ENCODE data around the gene NCOA7. TPM values are rescaled to one million over a fixed set of nuclear protein-coding genes. Genes with fewer than 3 reads are reported as not detected.
A peak's percentile ranks its signal among the peaks of the same experiment; 100 is the strongest.

NCOA7 gene
- total RNA-seq, 1 donor from 2014 or later = 26.2 TPM

DNA sequence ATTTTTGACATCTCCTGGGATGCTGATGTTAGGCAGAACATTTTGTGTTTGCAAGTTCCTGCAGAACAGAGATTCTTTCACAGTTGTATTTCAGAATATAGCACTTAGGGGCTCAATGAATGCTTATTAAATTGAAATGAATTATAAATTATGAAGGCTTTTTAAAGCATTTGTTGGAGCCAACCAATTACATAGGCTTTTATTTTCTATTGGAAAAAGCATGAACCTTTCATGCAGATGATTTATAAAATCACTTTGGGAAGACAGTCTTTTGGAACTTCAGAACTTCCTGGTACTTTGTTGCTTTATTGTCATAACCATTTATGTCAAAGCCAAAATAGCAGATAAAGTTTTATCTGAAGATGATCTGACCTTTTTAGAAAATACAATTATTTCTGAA, 96.6 kb downstream of the NCOA7 start:
- Mint-ChIP-seq H3K36me3 (ENCODE audit: low read depth, unreplicated experiment) (peaks cover 7% of the 10 kb centered on the region), H3K27me3 (ENCODE audit: unreplicated experiment) (no peaks in the 10 kb centered on the region), H3K9me3 (ENCODE audit: unreplicated experiment) (no peaks in the 10 kb centered on the region), H3K27ac (ENCODE audit: unreplicated experiment) (no peak overlapping the region), H3K4me1 (ENCODE audit: unreplicated experiment) (peaks cover 7% of the 10 kb centered on the region), H3K4me3 (ENCODE audit: unreplicated experiment) (no peak overlapping the region)
- DNase-seq (ENCODE audit: low spot score) = no peak
- TF ChIP-seq, protein P1, sequence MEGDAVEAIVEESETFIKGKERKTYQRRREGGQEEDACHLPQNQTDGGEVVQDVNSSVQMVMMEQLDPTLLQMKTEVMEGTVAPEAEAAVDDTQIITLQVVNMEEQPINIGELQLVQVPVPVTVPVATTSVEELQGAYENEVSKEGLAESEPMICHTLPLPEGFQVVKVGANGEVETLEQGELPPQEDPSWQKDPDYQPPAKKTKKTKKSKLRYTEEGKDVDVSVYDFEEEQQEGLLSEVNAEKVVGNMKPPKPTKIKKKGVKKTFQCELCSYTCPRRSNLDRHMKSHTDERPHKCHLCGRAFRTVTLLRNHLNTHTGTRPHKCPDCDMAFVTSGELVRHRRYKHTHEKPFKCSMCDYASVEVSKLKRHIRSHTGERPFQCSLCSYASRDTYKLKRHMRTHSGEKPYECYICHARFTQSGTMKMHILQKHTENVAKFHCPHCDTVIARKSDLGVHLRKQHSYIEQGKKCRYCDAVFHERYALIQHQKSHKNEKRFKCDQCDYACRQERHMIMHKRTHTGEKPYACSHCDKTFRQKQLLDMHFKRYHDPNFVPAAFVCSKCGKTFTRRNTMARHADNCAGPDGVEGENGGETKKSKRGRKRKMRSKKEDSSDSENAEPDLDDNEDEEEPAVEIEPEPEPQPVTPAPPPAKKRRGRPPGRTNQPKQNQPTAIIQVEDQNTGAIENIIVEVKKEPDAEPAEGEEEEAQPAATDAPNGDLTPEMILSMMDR (IDR thresholded peaks at IDR 0.05; ENCODE audit: unreplicated experiment) = no peak

DNA sequence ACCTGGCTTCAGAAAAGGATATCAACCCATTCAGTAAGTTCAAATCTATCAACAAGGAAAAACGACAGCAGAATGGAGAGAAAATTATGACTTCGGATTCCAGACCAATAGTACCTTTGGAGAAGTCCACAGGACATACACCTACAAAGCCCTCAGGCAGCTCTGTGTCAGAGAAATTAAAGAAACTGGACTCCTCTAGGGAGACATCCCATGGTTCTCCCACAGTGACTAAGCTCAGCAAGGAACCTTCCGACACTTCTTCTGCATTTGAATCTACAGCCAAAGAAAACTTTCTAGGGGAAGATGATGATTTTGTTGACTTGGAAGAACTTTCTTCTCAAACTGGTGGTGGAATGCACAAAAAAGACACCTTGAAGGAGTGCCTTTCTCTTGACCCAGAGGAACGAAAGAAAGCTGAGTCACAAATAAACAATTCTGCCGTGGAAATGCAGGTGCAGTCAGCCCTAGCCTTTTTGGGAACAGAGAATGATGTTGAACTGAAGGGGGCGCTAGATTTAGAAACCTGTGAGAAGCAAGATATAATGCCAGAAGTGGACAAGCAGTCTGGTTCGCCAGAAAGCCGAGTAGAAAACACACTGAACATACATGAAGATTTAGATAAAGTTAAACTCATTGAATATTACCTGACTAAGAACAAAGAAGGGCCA, 98.4 kb downstream of the NCOA7 start:
- Mint-ChIP-seq H3K27me3 (ENCODE audit: unreplicated experiment) (no peaks in the 10 kb centered on the region), H3K36me3 (ENCODE audit: low read depth, unreplicated experiment) (no peaks in the 10 kb centered on the region), H3K4me1 (ENCODE audit: unreplicated experiment) (peaks cover 7% of the 10 kb centered on the region), H3K27ac (ENCODE audit: unreplicated experiment) (no peak overlapping the region), H3K4me3 (ENCODE audit: unreplicated experiment) (no peak overlapping the region), H3K9me3 (ENCODE audit: unreplicated experiment) (no peaks in the 10 kb centered on the region)
- TF ChIP-seq, protein P1 (IDR thresholded peaks at IDR 0.05; ENCODE audit: unreplicated experiment) = peak; percentile 76
- DNase-seq (ENCODE audit: low spot score) = peak; percentile 31

DNA sequence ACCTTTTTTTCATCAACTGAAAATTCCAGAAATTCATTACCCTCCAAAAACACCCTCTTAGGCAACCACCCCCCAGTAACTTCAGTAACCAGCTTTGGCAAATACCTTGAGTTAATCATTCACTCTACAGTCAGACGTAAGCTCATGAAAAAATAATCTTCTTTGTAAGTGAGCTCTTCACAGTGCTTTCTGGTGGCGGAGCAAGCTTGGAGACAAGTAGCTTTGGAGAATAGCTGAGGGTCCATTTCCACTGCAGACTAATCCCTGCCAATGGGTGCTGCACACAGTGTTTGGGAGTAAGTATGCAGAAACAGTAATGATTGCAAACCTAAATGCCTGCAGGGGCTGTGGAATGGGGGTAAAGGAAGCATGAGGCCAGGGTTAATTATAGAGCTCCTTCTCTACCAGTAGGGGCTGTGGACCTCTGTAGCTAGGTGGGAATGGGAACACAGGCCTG, 109.0 kb downstream of the NCOA7 start:
- peaks cover 8% of the 10 kb centered on the region for H3K36me3 Mint-ChIP-seq (ENCODE audit: low read depth, unreplicated experiment)
- no peaks in the 10 kb centered on the region for H3K9me3 Mint-ChIP-seq (ENCODE audit: unreplicated experiment)
- no peak for DNase-seq (ENCODE audit: low spot score)
- no peak overlapping the region for H3K27ac Mint-ChIP-seq (ENCODE audit: unreplicated experiment)
- no peak overlapping the region for H3K4me3 Mint-ChIP-seq (ENCODE audit: unreplicated experiment)
- H3K27me3 Mint-ChIP-seq (ENCODE audit: unreplicated experiment) = no peaks in the 10 kb centered on the region
- TF ChIP-seq, protein P1 (IDR thresholded peaks at IDR 0.05; ENCODE audit: unreplicated experiment) = no peak
- peaks cover 2% of the 10 kb centered on the region for H3K4me1 Mint-ChIP-seq (ENCODE audit: unreplicated experiment)

DNA sequence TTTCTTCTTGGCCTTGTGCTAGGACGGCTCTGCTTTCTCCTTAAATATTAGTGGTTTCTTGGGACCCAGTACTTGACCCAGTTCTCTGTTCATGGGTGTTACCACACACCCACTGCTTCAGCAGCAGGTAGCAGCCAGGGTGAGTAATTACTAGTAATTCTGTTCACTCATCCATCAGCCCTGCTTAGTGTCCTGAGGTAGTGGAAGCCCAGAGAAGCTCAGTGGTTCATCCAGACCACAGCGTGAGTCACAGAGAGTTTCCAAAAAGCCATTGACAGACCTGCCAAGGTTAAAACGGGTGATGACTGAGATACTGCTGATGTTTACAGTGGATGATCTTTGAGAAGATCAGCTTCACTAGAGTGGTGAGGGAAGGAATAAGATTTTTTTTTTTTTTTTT, 114.1 kb downstream of the NCOA7 start:
- no peak for DNase-seq (ENCODE audit: low spot score)
- TF ChIP-seq, protein P1 (IDR thresholded peaks at IDR 0.05; ENCODE audit: unreplicated experiment) = no peak
- Mint-ChIP-seq H3K4me3 (ENCODE audit: unreplicated experiment) (no peak overlapping the region), H3K27me3 (ENCODE audit: unreplicated experiment) (peaks cover 4% of the 10 kb centered on the region), H3K9me3 (ENCODE audit: unreplicated experiment) (no peaks in the 10 kb centered on the region), H3K36me3 (ENCODE audit: low read depth, unreplicated experiment) (peaks cover 11% of the 10 kb centered on the region), H3K4me1 (ENCODE audit: unreplicated experiment) (peaks cover 6% of the 10 kb centered on the region), H3K27ac (ENCODE audit: unreplicated experiment) (no peak overlapping the region)

DNA sequence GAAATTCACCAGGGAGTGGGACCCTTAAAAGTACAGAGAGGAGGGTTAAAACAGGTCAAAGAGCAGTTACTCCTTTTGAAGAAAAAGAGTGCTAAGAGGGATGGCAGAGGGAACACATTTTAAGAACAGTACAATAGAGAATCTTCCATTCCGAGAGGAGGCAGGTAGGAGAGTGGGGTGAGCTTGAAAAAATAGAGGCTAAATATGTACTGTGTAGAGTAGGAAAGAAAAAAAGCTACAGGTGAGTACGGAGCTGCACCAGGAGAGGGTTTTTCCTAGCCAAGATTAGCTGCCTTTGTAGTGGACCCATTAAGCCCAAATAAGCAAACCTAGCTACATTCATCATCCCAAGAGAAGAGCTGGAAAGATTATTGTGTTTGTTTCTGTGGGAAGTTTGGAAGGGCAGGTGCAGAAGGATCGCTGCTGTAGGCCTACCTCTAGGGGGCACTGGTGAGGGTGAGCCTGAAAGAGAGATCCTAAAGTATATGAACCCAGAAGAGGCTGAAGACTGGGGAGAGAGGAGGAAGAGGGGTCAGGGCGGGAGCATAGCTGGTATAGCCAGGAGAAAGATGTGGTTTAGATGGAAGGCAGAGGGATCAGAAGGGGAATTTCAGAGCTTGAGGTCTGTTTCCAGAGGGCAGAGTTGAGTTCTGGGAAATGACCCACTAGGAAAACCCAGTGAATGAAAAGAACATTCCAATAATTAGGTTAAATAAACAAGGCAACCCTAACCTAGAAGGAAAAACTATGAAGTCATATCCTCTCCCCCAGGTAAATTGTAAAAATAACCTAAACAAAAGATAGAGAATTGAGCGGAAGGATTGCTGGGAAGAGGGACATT, 115.6 kb downstream of the NCOA7 start:
- H3K27ac Mint-ChIP-seq (ENCODE audit: unreplicated experiment) = no peak overlapping the region
- peak; percentile 69 for DNase-seq (ENCODE audit: low spot score)

More for the DNA sequence above, 115.6 kb downstream of the NCOA7 start:
- Mint-ChIP-seq H3K27me3 (ENCODE audit: unreplicated experiment) (peaks cover 4% of the 10 kb centered on the region), H3K4me1 (ENCODE audit: unreplicated experiment) (peaks cover 6% of the 10 kb centered on the region), H3K36me3 (ENCODE audit: low read depth, unreplicated experiment) (peaks cover 11% of the 10 kb centered on the region), H3K4me3 (ENCODE audit: unreplicated experiment) (no peak overlapping the region), H3K9me3 (ENCODE audit: unreplicated experiment) (no peaks in the 10 kb centered on the region)
- TF ChIP-seq, protein P1 (IDR thresholded peaks at IDR 0.05; ENCODE audit: unreplicated experiment) = peak; percentile 76

Measured in endothelial cell (in vitro differentiated cells).